ENCODE measurements around the gene ANKRD13C. TPM values are rescaled to one million over a fixed set of nuclear protein-coding genes. Genes with fewer than 3 reads are reported as not detected.

Gene ANKRD13C
- total RNA-seq, 1 experiment from 2014 or later, result 14.4 TPM

- H3K9me3 ChIP-seq, result no peaks in the 10 kb centered on the region
- BruUV-seq (replicated peaks), result no TSS peak
- CTCF ChIA-PET, result no interaction called here
- DNase-seq, result no peak
- intact Hi-C loops (cut with micrococcal nuclease; ENCODE audit: unreplicated experiment), result no loop called here
- Mint-ChIP-seq H3K4me3 (ENCODE audit: unreplicated experiment) (no peak overlapping the region), H3K27me3 (ENCODE audit: insufficient read depth, unreplicated experiment) (no peaks in the 10 kb centered on the region), H3K36me3 (ENCODE audit: insufficient read depth, unreplicated experiment) (peaks cover 21% of the 10 kb centered on the region), H3K4me1 (ENCODE audit: low read depth, unreplicated experiment) (no peaks in the 10 kb centered on the region), H3K27ac (ENCODE audit: unreplicated experiment) (no peak overlapping the region), H3K9me3 (ENCODE audit: unreplicated experiment) (no peaks in the 10 kb centered on the region)
- POLR2A ChIA-PET, result no interaction called here
- no peaks in the 10 kb centered on the region for H3K4me1 ChIP-seq
- TF ChIP-seq, protein P1, sequence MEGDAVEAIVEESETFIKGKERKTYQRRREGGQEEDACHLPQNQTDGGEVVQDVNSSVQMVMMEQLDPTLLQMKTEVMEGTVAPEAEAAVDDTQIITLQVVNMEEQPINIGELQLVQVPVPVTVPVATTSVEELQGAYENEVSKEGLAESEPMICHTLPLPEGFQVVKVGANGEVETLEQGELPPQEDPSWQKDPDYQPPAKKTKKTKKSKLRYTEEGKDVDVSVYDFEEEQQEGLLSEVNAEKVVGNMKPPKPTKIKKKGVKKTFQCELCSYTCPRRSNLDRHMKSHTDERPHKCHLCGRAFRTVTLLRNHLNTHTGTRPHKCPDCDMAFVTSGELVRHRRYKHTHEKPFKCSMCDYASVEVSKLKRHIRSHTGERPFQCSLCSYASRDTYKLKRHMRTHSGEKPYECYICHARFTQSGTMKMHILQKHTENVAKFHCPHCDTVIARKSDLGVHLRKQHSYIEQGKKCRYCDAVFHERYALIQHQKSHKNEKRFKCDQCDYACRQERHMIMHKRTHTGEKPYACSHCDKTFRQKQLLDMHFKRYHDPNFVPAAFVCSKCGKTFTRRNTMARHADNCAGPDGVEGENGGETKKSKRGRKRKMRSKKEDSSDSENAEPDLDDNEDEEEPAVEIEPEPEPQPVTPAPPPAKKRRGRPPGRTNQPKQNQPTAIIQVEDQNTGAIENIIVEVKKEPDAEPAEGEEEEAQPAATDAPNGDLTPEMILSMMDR (IDR thresholded peaks at IDR 0.05; ENCODE audit: insufficient read depth in 1 of 2, low read depth in 1 of 2, low read length in 1 of 2, severe bottlenecking in 1 of 2, unreplicated experiment in 1 of 2), result no peak
- H3K36me3 ChIP-seq (ENCODE audit: control insufficient read depth, insufficient read depth, low read length), result no peaks in the 10 kb centered on the region
- H3K27me3 ChIP-seq (replicated peaks; ENCODE audit: control insufficient read depth, insufficient read depth, low read length), result no peaks in the 10 kb centered on the region
- H3K4me3 ChIP-seq (ENCODE audit: low read depth, low read length), result no peak overlapping the region
These were observed 64.3 kb downstream of the ANKRD13C start for GRCh38 chr1:70290218-70290617.

DNA sequence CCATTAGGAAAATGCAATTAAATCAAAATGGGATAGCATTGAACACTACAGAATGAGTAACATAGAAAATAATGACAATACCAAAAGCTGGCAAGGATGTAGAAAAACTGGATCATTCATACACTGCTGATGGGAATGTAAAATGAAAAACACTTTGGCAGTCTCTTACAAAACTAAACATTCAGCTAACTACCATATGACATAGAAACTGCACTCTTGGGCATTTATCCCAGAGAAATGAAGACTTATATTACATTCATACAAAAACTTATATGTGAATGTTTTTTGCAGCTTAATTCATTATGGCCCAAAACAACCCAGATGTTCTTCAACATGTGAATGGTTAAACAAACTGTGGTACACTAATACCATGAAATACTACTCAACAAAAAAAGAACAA, 66.4 kb downstream of the ANKRD13C start:
- no TSS peak for BruUV-seq (replicated peaks)
- H3K27ac Mint-ChIP-seq (ENCODE audit: unreplicated experiment), result no peak overlapping the region
- no peaks in the 10 kb centered on the region for H3K9me3 Mint-ChIP-seq (ENCODE audit: unreplicated experiment)
- no peaks in the 10 kb centered on the region for H3K36me3 ChIP-seq (ENCODE audit: control insufficient read depth, insufficient read depth, low read length)
- H3K4me3 ChIP-seq (ENCODE audit: low read depth, low read length), result no peak overlapping the region
- intact Hi-C loops (cut with micrococcal nuclease; ENCODE audit: unreplicated experiment), result no loop called here
- peaks cover 22% of the 10 kb centered on the region for H3K36me3 Mint-ChIP-seq (ENCODE audit: insufficient read depth, unreplicated experiment)
- H3K9me3 ChIP-seq, result no peaks in the 10 kb centered on the region
- CTCF ChIA-PET, result no interaction called here
- no peaks in the 10 kb centered on the region for H3K27me3 Mint-ChIP-seq (ENCODE audit: insufficient read depth, unreplicated experiment)
- TF ChIP-seq, protein P1 (IDR thresholded peaks at IDR 0.05; ENCODE audit: insufficient read depth in 1 of 2, low read depth in 1 of 2, low read length in 1 of 2, severe bottlenecking in 1 of 2, unreplicated experiment in 1 of 2), result no peak
- no peaks in the 10 kb centered on the region for H3K4me1 Mint-ChIP-seq (ENCODE audit: low read depth, unreplicated experiment)
- DNase-seq, result no peak
- H3K4me1 ChIP-seq, result no peaks in the 10 kb centered on the region
- H3K27me3 ChIP-seq (replicated peaks; ENCODE audit: control insufficient read depth, insufficient read depth, low read length), result no peaks in the 10 kb centered on the region
- no peak overlapping the region for H3K4me3 Mint-ChIP-seq (ENCODE audit: unreplicated experiment)
- POLR2A ChIA-PET, result no interaction called here

DNA sequence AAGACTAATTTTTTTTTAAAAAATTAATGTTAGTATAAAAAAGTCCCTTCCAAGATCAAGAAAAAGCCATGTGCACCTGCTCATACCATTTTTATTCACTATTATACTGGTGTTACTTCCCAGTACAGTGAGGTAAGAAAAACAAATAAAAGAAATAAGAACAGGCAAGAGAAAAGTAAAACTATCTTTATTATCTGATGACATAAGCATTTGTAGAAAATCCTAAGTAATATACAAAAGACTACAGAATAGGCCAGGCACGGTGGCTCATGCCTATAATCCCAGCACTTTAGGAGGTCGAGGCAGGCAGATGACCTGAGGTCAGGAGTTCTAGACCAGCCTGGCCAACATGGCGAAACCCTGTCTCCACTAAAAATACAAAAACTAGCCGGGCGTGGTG, 68.1 kb downstream of the ANKRD13C start:
- BruUV-seq (replicated peaks), result no TSS peak
- Mint-ChIP-seq H3K27me3 (ENCODE audit: insufficient read depth, unreplicated experiment) (no peaks in the 10 kb centered on the region), H3K36me3 (ENCODE audit: insufficient read depth, unreplicated experiment) (peaks cover 21% of the 10 kb centered on the region), H3K27ac (ENCODE audit: unreplicated experiment) (no peak overlapping the region), H3K4me1 (ENCODE audit: low read depth, unreplicated experiment) (no peaks in the 10 kb centered on the region), H3K4me3 (ENCODE audit: unreplicated experiment) (no peak overlapping the region), H3K9me3 (ENCODE audit: unreplicated experiment) (no peaks in the 10 kb centered on the region)
- ChIA-PET POLR2A (no interaction called here), CTCF (no interaction called here)
- H3K36me3 ChIP-seq (ENCODE audit: control insufficient read depth, insufficient read depth, low read length), result no peaks in the 10 kb centered on the region
- no peaks in the 10 kb centered on the region for H3K4me1 ChIP-seq
- H3K4me3 ChIP-seq (ENCODE audit: low read depth, low read length), result no peak overlapping the region
- TF ChIP-seq, protein P1 (IDR thresholded peaks at IDR 0.05; ENCODE audit: insufficient read depth in 1 of 2, low read depth in 1 of 2, low read length in 1 of 2, severe bottlenecking in 1 of 2, unreplicated experiment in 1 of 2), result no peak
- H3K9me3 ChIP-seq, result no peaks in the 10 kb centered on the region
- intact Hi-C loops (cut with micrococcal nuclease; ENCODE audit: unreplicated experiment), result no loop called here
- DNase-seq, result no peak
- no peaks in the 10 kb centered on the region for H3K27me3 ChIP-seq (replicated peaks; ENCODE audit: control insufficient read depth, insufficient read depth, low read length)

All from Caco-2 (cell line).